HepG2 (cell line): ENCODE results near the gene NOM1. TPM values are rescaled to one million over a fixed set of nuclear protein-coding genes. Genes with fewer than 3 reads are reported as not detected.

Experiments used
- AGO2 ChIP-seq: fragments of 200-400 bp; formaldehyde crosslinking; optimal IDR thresholded peaks from 2 replicates; pipeline ENCODE3; 2017; ENCODE audit warnings: mild to moderate bottlenecking, low read depth, low read length, moderate library complexity
- ARHGAP35 ChIP-seq: sonication (generic); formaldehyde crosslinking; IDR thresholded peaks from 2 replicates; pipeline ENCODE4 v1.9.0; 2022; ENCODE audit warnings: mild to moderate bottlenecking, inconsistent platforms, moderate library complexity, missing genetic modification reagents, borderline replicate concordance
- ATF1 ChIP-seq: IDR thresholded peaks from 2 replicates; pipeline ENCODE4 v1.6.1; 2016; ENCODE audit warnings: mild to moderate bottlenecking, control low read depth
- ATF2 ChIP-seq: sonication (generic); formaldehyde crosslinking; IDR thresholded peaks from 2 replicates; pipeline ENCODE4 v1.4.0; 2020; ENCODE audit warnings: missing genetic modification reagents
- ATF3 ChIP-seq: sonication (generic); formaldehyde crosslinking; IDR thresholded peaks from 2 replicates; pipeline ENCODE4 v1.4.0; 2020; ENCODE audit warnings: missing genetic modification reagents
- CHD4 ChIP-seq: fragments of 200-600 bp; sonication (generic); IDR thresholded peaks from 2 replicates; pipeline ENCODE4 v1.7.0; 2017; ENCODE audit warnings: mild to moderate bottlenecking, low read length, borderline replicate concordance
- MTERF4 ChIP-seq: sonication (generic); formaldehyde crosslinking; IDR thresholded peaks from 2 replicates; pipeline ENCODE4 v1.8.0; 2023; ENCODE audit warnings: mild to moderate bottlenecking, missing genetic modification reagents
- NFKB2 ChIP-seq: sonication (generic); formaldehyde crosslinking; IDR thresholded peaks from 2 replicates; pipeline ENCODE4 v1.4.0; 2020; ENCODE audit warnings: missing genetic modification reagents, borderline replicate concordance
- NFYC ChIP-seq: IDR thresholded peaks from 2 replicates; pipeline ENCODE4 v1.6.1; 2016; ENCODE audit warnings: missing genetic modification reagents, missing compliant biosample characterization
- POLR2A ChIP-seq, 2 experiments: IDR thresholded peaks; 2 replicates each; pipeline ENCODE4 v1.6.1; 2011; ENCODE audit warnings: low read depth in 2 of 2, low read length in 2 of 2, mild to moderate bottlenecking in 1 of 2, moderate library complexity in 1 of 2; ENCODE audit not compliant: insufficient read depth in 1 of 2
- PRDM10 ChIP-seq: sonication (generic); formaldehyde crosslinking; IDR thresholded peaks from 2 replicates; pipeline ENCODE4 v1.4.0; 2020; ENCODE audit warnings: low read depth, missing genetic modification reagents
- SATB2 ChIP-seq: sonication (generic); formaldehyde crosslinking; IDR thresholded peaks from 2 replicates; pipeline ENCODE4 v1.5.0; 2020; ENCODE audit warnings: missing genetic modification reagents
- SRY ChIP-seq: sonication (generic); formaldehyde crosslinking; IDR thresholded peaks from 2 replicates; pipeline ENCODE4 v1.8.0; 2022; ENCODE audit warnings: mild to moderate bottlenecking, missing genetic modification reagents
- TEAD3 ChIP-seq: optimal IDR thresholded peaks from 2 replicates; pipeline ENCODE3; 2016; ENCODE audit warnings: borderline replicate concordance
- ZNF343 ChIP-seq: sonication (generic); formaldehyde crosslinking; IDR thresholded peaks from 2 replicates; pipeline ENCODE4 v1.4.0; 2020; ENCODE audit warnings: mild to moderate bottlenecking, missing genetic modification reagents
- ZNF362 ChIP-seq: sonication (generic); formaldehyde crosslinking; IDR thresholded peaks from 2 replicates; pipeline ENCODE4 v1.4.0; 2020; ENCODE audit warnings: missing genetic modification reagents, mild to moderate bottlenecking, borderline replicate concordance
- ZNF704 ChIP-seq: sonication (generic); formaldehyde crosslinking; IDR thresholded peaks from 2 replicates; pipeline ENCODE4 v1.8.1; 2023; ENCODE audit warnings: mild to moderate bottlenecking, inconsistent platforms, moderate library complexity, missing genetic modification reagents, borderline replicate concordance
- ZNF766 ChIP-seq: sonication (generic); formaldehyde crosslinking; IDR thresholded peaks from 2 replicates; pipeline ENCODE4 v1.5.0; 2020; ENCODE audit warnings: missing genetic modification reagents, borderline replicate concordance
- ZSCAN25 ChIP-seq: sonication (generic); formaldehyde crosslinking; IDR thresholded peaks from 2 replicates; pipeline ENCODE4 v1.8.0; 2022; ENCODE audit warnings: mild to moderate bottlenecking, missing genetic modification reagents
- polyA plus RNA-seq, 8 experiments: library from polyadenylated mRNA; depleted of rRNA in 3 of 8; stranded (reverse) in 7 of 8; unstranded in 1 of 8; fragments of >200 nt; fragmentation: Illumina TruSeq in 4 of 8; extraction: Trizol in 4 of 8; gene quantifications; 2 replicates each; pipeline versions ENCODE4 v1.2.1 to v1.2.3, GENCODE V29; 2011 to 2016; ENCODE audit warnings: low read depth in 4 of 8, missing spikeins in 1 of 8, mixed read lengths in 1 of 8; ENCODE audit not compliant: insufficient read depth in 1 of 8
- total RNA-seq, 5 experiments: library from RNA; depleted of rRNA; stranded (reverse); fragments of >200 nt; fragmentation: Illumina TruSeq; extraction: Trizol; gene quantifications; 2 replicates each; pipeline ENCODE4 v1.2.3, GENCODE V29; 2016; ENCODE audit warnings: low read depth in 1 of 5

NOM1 gene
- total and polyA plus RNA-seq, 2 of the 13 experiments (the other 11 are each of a cell fraction or from before 2014, with no cell fraction given): 14.2 to 26.2 TPM

- TF ChIP-seq ZNF704 (CRISPR knock-in tag) (no peak), ATF2 (CRISPR knock-in tag) (no peak), NFYC (CRISPR knock-in tag) (peak; percentile 69), POLR2A (IDR thresholded peaks at IDR 0.05; ENCODE audit: insufficient read depth in 1 of 2, low read depth in 2 of 2, low read length in 2 of 2) (peak in 1 of 2 experiments; percentile 67; a peak in 3 of 4 replicates), ZSCAN25 (0 out of 2 replicates have a peak, but pooled peaks have one; percentile 14), SRY (CRISPR knock-in tag) (no peak), ATF1 (CRISPR knock-in tag) (no peak), ZNF766 (CRISPR knock-in tag) (0 out of 2 replicates have a peak, but pooled peaks have one; percentile 32), PRDM10 (CRISPR knock-in tag) (no peak), ZNF343 (no peak), SATB2 (CRISPR knock-in tag) (no peak), ATF3 (CRISPR knock-in tag) (no peak), TEAD3 (CRISPR knock-in tag) (no peak), ARHGAP35 (CRISPR knock-in tag) (no peak), NFKB2 (CRISPR knock-in tag) (no peak), AGO2 (peak; percentile 45), MTERF4 (CRISPR knock-in tag) (no peak), ZNF362 (CRISPR knock-in tag) (no peak), CHD4 (no peak)
These were observed 61.2 kb downstream of the NOM1 start, which contains the start of gene MNX1 (continued) for GRCh38 chr7:157010588-157011332.
